Neuronal stem cell (in vitro differentiated cells): ENCODE results near the gene NOX5.

Source experiments
- DNase-seq: peaks from one replicate; pipeline ENCODE4 v3.0.0-alpha.2; 2013; ENCODE audit warnings: low spot score
- H2AFZ ChIP-seq: one replicate; pipeline ENCODE4 v1.6.1; 2013; ENCODE audit warnings: mild to moderate bottlenecking, low read length, inconsistent platforms
- H2AK5ac ChIP-seq: 2 replicates; pipeline ENCODE4 v1.6.1; 2013; ENCODE audit warnings: low read depth, mild to moderate bottlenecking, inconsistent platforms, low read length, moderate library complexity, mixed read lengths
- H2BK120ac ChIP-seq: 2 replicates; pipeline ENCODE4 v1.6.1; 2013; ENCODE audit warnings: low read depth, mild to moderate bottlenecking, inconsistent platforms, low read length, moderate library complexity, mixed read lengths
- H2BK12ac ChIP-seq: one replicate; pipeline ENCODE4 v1.6.1; 2013; ENCODE audit warnings: low read length, inconsistent platforms
- H2BK15ac ChIP-seq: 2 replicates; pipeline ENCODE4 v1.6.1; 2013; ENCODE audit warnings: mild to moderate bottlenecking, low read length, inconsistent platforms, mixed read lengths
- H2BK5ac ChIP-seq: one replicate; pipeline ENCODE4 v1.6.1; 2013; ENCODE audit warnings: inconsistent platforms, mild to moderate bottlenecking, low read length, moderate library complexity
- H3K14ac ChIP-seq: one replicate; pipeline ENCODE4 v1.6.1; 2013; ENCODE audit warnings: low read length, inconsistent platforms
- H3K18ac ChIP-seq: 2 replicates; pipeline ENCODE4 v1.6.1; 2013; ENCODE audit warnings: low read length, inconsistent platforms
- H3K23ac ChIP-seq: 2 replicates; pipeline ENCODE4 v1.6.1; 2013; ENCODE audit warnings: low read depth, mild to moderate bottlenecking, mixed read lengths, low read length, inconsistent platforms; ENCODE audit not compliant: poor library complexity
- H3K27ac ChIP-seq: replicated peaks from 3 replicates; pipeline ENCODE4 v1.5.1; 2013; ENCODE audit warnings: low read length, inconsistent platforms
- H3K27me3 ChIP-seq, 3 experiments: 2 replicates each; pipeline ENCODE4 v1.6.1; 2013; ENCODE audit warnings: low read length in 3 of 3, mild to moderate bottlenecking in 2 of 3, inconsistent platforms in 1 of 3, low read depth in 1 of 3, mixed read lengths in 1 of 3, moderate library complexity in 1 of 3; ENCODE audit not compliant: control insufficient read depth in 3 of 3, insufficient read depth in 3 of 3
- H3K36me3 ChIP-seq, 2 donors: replicated peaks in 1 of 2; 2 replicates each; pipeline ENCODE4 v1.6.1; 2013; ENCODE audit warnings: low read length in 2 of 2; ENCODE audit not compliant: control insufficient read depth in 2 of 2, insufficient read depth in 2 of 2
- H3K4ac ChIP-seq: 2 replicates; pipeline ENCODE4 v1.6.1; 2013; ENCODE audit warnings: inconsistent platforms, mild to moderate bottlenecking, low read length, moderate library complexity
- H3K4me1 ChIP-seq, 2 donors: 1 replicate in 1 of 2; 2 replicates in 1 of 2; pipeline ENCODE4 v1.6.1; 2013; ENCODE audit warnings: low read length in 2 of 2, low read depth in 1 of 2; ENCODE audit not compliant: control insufficient read depth in 2 of 2, insufficient read depth in 1 of 2
- H3K4me2 ChIP-seq: one replicate; pipeline ENCODE4 v1.6.1; 2013; ENCODE audit warnings: mild to moderate bottlenecking, low read length, inconsistent platforms; ENCODE audit not compliant: insufficient read depth, poor library complexity, severe bottlenecking
- H3K4me3 ChIP-seq, 2 donors: 2 replicates each; pipeline ENCODE4 v1.5.1; 2013; ENCODE audit warnings: low read length in 2 of 2, mild to moderate bottlenecking in 2 of 2, inconsistent platforms in 1 of 2, moderate library complexity in 1 of 2
- H3K79me1 ChIP-seq: one replicate; pipeline ENCODE4 v1.6.1; 2013; ENCODE audit warnings: low read depth, mild to moderate bottlenecking, inconsistent platforms, low read length, moderate library complexity
- H3K9ac ChIP-seq: one replicate; pipeline ENCODE4 v1.6.1; 2013; ENCODE audit warnings: mild to moderate bottlenecking, low read depth, low read length, inconsistent platforms; ENCODE audit not compliant: poor library complexity
- H3K9me3 ChIP-seq, 2 donors: replicated peaks in 1 of 2; 2 replicates each; pipeline versions ENCODE3 to v1.6.1; 2013; ENCODE audit warnings: low read length in 2 of 2, mild to moderate bottlenecking in 2 of 2, inconsistent platforms in 1 of 2, low read depth in 1 of 2, mixed read lengths in 1 of 2, moderate library complexity in 1 of 2; ENCODE audit not compliant: control insufficient read depth in 2 of 2, insufficient read depth in 1 of 2
- H4K8ac ChIP-seq: one replicate; pipeline ENCODE4 v1.6.1; 2013; ENCODE audit warnings: low read depth, mild to moderate bottlenecking, inconsistent platforms, low read length, moderate library complexity
- H4K91ac ChIP-seq: one replicate; pipeline ENCODE4 v1.6.1; 2013; ENCODE audit warnings: low read length, low read depth, mild to moderate bottlenecking, inconsistent platforms; ENCODE audit not compliant: poor library complexity
- WGBS, 2 donors: extraction: QIAGEN DNeasy Blood & Tissue Kit; methylation state at CpG; one replicate each; pipeline ENCODE4 v1.1.7; 2013; ENCODE audit warnings: missing lambda C conversion rate in 2 of 2, mixed read lengths in 1 of 2; ENCODE audit not compliant: insufficient read length in 2 of 2, insufficient replicate concordance in 1 of 2; ENCODE audit errors: extremely low coverage in 2 of 2; 5-methylcytosine and 5-hydroxymethylcytosine counted together

The NOX5 gene

DNA sequence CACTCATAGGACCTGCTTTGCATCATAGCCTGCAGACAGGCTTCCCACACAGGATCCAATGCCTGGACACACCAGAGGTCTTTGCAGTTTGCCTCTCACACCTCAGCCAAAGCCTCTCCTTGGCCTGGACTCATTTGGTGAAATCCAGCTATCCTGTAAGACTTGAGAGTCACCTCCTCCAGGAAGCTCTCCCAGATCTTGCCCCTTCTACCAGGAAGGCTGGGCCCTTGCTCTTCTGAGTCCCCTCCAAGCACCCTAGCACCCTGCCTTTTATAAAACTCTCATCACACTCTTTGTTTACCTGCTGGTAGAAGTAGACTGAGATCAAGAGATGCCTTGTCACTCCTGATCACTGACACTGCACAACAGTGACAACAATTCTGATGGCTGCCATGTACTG is 79.1 kb downstream of the NOX5 start:
- Histone ChIP-seq H2AK5ac (no peak overlapping the region), H3K9ac (no peak overlapping the region), H3K4me2 (no peak overlapping the region), H3K23ac (no peak overlapping the region), H3K9me3 (no peaks in the 10 kb centered on the region), H2AFZ (peak overlapping the region; percentile 53), H3K27ac (no peak overlapping the region), H2BK15ac (no peak overlapping the region), H3K27me3 (peaks cover 0 to 53% (median 27%) of the 10 kb centered on the region in 3 experiments), H2BK12ac (no peak overlapping the region), H2BK120ac (no peak overlapping the region), H2BK5ac (no peak overlapping the region), H3K36me3 (no peaks in the 10 kb centered on the region), H3K4ac (no peak overlapping the region), H3K14ac (no peak overlapping the region), H4K91ac (no peak overlapping the region), H3K4me1 (peaks cover 0 to 10% of the 10 kb centered on the region in 2 donors), H3K4me3 (no peak overlapping the region), H3K18ac (no peak overlapping the region), H4K8ac (no peak overlapping the region), H3K79me1 (no peaks in the 10 kb centered on the region)
- DNase-seq = no peak

DNA sequence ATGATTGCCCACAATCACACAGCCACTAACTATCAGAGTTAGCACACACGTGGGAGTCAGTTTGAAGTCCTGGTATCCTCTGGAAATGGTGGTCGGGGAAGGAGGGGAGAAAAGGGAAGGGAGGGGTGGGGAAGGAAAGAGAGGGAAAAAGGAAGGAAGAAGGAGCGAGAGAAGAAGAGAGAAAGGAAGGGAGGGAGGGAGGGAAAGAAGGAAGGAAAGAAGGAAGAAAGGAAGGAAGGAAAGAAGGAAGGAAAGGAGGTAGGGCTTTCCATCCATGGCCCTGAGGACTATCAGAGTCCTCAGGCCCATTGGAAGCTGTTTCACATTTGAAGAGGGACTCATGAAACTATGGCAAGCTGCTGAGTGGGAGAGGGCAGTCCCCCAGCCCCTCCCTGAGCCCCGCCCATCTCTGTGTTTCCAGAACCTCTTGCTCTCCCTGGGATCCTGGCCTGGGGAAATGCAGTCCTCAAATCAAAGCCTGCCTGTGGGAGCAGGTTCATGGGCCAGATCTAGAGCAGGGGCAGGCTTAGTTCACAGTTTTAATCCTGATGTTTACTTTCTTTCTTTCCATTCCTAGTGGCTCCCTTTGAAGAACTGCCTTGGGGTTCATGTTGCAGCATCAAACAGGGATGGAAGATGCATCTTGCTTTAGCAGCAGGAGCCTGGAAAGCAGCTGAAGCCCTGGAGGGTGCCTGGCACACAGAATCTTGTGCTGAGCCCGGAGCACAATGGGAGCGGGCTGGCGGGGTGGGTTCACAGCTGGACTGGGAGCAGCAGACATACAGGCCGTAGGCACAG is 79.8 kb downstream of the NOX5 start:
- no CpG with 5 or more reads among the region's 8 CpGs for WGBS, 2 donors
- H3K4me1 ChIP-seq = peaks cover 0 to 10% of the 10 kb centered on the region in 2 donors

GRCh38 chr15:69095274-69095673 is 80.8 kb downstream of the NOX5 start:
- H3K36me3 ChIP-seq = no peaks in the 10 kb centered on the region
- H3K27ac ChIP-seq = no peak overlapping the region
- H2BK120ac ChIP-seq = no peak overlapping the region
- no CpG with 5 or more reads among the region's 1 CpG for WGBS, 2 donors
- H3K4me2 ChIP-seq = no peak overlapping the region
- H2AFZ ChIP-seq = no peak overlapping the region
- no peaks in the 10 kb centered on the region for H3K9me3 ChIP-seq
- H3K4ac ChIP-seq = no peak overlapping the region
- H4K91ac ChIP-seq = no peak overlapping the region
- DNase-seq = no peak
- peaks cover 0 to 37% (median 12%) of the 10 kb centered on the region in 3 experiments for H3K27me3 ChIP-seq
- H2BK15ac ChIP-seq = no peak overlapping the region
- H3K14ac ChIP-seq = no peak overlapping the region
- H2BK5ac ChIP-seq = no peak overlapping the region
- H3K23ac ChIP-seq = no peak overlapping the region
- H4K8ac ChIP-seq = no peak overlapping the region
- H3K79me1 ChIP-seq = no peaks in the 10 kb centered on the region
- H3K18ac ChIP-seq = no peak overlapping the region
- no peak overlapping the region for H3K4me3 ChIP-seq
- H3K4me1 ChIP-seq = peaks cover 0 to 6% of the 10 kb centered on the region in 2 donors
- H3K9ac ChIP-seq = no peak overlapping the region
- no peak overlapping the region for H2AK5ac ChIP-seq
- no peak overlapping the region for H2BK12ac ChIP-seq

More for the DNA sequence above, 79.8 kb downstream of the NOX5 start:
- H3K23ac ChIP-seq = no peak overlapping the region
- H3K14ac ChIP-seq = no peak overlapping the region
- H3K9me3 ChIP-seq = no peaks in the 10 kb centered on the region
- no peak overlapping the region for H4K8ac ChIP-seq
- H2BK12ac ChIP-seq = no peak overlapping the region
- no peak overlapping the region for H2BK15ac ChIP-seq
- H3K4ac ChIP-seq = no peak overlapping the region
- H3K4me2 ChIP-seq = no peak overlapping the region
- no peak overlapping the region for H2BK5ac ChIP-seq
- no peak for DNase-seq
- no peak overlapping the region for H4K91ac ChIP-seq
- no peak overlapping the region for H3K27ac ChIP-seq
- H2AK5ac ChIP-seq = no peak overlapping the region
- H3K36me3 ChIP-seq = no peaks in the 10 kb centered on the region
- no peak overlapping the region for H2BK120ac ChIP-seq
- H3K18ac ChIP-seq = no peak overlapping the region
- no peak overlapping the region for H2AFZ ChIP-seq
- H3K27me3 ChIP-seq = peaks cover 0 to 47% (median 21%) of the 10 kb centered on the region in 3 experiments
- H3K4me3 ChIP-seq = no peak overlapping the region
- H3K79me1 ChIP-seq = no peaks in the 10 kb centered on the region
- no peak overlapping the region for H3K9ac ChIP-seq

- H2BK15ac ChIP-seq = no peak overlapping the region
- no peak overlapping the region for H2AFZ ChIP-seq
- H3K27ac ChIP-seq = no peak overlapping the region
- no peak overlapping the region for H3K4ac ChIP-seq
- no peaks in the 10 kb centered on the region for H3K36me3 ChIP-seq
- H2BK5ac ChIP-seq = no peak overlapping the region
- no peak overlapping the region for H3K4me3 ChIP-seq
- no peak overlapping the region for H3K4me2 ChIP-seq
- H3K4me1 ChIP-seq = peaks cover 0 to 5% of the 10 kb centered on the region in 2 donors
- H2BK120ac ChIP-seq = no peak overlapping the region
- H3K18ac ChIP-seq = no peak overlapping the region
- H3K9me3 ChIP-seq = no peaks in the 10 kb centered on the region
- H3K23ac ChIP-seq = no peak overlapping the region
- no peak overlapping the region for H4K8ac ChIP-seq
- DNase-seq = no peak
- no peak overlapping the region for H3K9ac ChIP-seq
- H3K79me1 ChIP-seq = no peaks in the 10 kb centered on the region
- WGBS, 2 donors = no CpG with 5 or more reads among the region's 2 CpGs
- H3K27me3 ChIP-seq = peaks cover 0 to 30% (median 9%) of the 10 kb centered on the region in 3 experiments
- H2BK12ac ChIP-seq = no peak overlapping the region
- no peak overlapping the region for H3K14ac ChIP-seq
- H2AK5ac ChIP-seq = no peak overlapping the region
- no peak overlapping the region for H4K91ac ChIP-seq
Observed at GRCh38 chr15:69096196-69096595, 81.7 kb downstream of the NOX5 start.
